ENCODE data around the gene TOM1L2.
"Not testable (repeated sequence)": the region's sequence is repeated elsewhere in the genome, so short reads cannot be mapped to it uniquely, and the experiment has no call there.

The TOM1L2 gene

DNA sequence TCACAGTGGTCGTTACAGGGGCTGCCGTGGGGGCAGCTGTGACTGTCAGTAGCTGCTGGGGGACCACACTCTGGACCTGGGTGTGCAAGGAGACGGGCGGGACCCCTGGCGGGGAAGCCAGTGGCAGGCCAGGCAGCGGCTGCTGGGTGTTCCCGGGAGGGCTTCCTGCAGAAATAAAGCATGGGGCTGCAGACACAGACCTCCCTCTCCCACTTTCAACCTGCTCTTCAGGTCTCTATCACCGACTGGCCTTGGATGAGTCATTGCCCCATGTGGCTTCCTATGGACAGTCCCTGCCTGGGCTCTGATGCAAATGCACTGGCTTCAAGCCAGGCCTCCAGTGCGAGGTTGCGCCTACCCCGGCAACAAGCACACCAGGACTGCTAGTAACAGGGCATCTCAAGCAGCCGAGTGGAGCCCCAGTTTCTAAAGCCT lies 152.6 kb downstream of the TOM1L2 start:
- peak; percentile 57 to 73 (median 70) for DNase-seq (ENCODE audit: low read depth in 3 of 3)

- DNase-seq (ENCODE audit: low read depth in 3 of 3) = no peak
These were observed 153.1 kb downstream of the TOM1L2 start for GRCh38 chr17:17819111-17819510.

DNA sequence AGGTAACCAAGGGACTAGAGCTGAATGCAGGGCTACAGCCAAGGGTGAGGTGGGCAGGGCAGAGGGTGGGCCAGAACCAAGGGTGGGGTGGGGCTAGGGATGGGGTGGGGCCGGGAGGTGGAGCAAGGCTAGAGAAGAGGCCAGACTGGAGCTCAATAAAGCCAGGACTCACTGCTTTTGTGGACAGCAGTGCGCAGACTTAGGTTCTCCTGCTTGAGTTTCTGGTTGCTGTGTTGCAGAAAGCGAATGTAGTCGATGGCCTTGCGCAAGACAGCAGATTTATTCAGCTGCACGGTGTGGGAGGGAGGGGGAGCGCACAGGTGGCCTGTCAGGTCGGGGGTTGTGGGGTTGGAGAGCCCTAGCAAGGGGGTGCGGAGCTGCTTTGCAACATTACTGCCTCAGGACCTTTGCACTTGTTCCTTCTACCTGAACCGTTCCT lies 154.1 kb downstream of the TOM1L2 start:
- DNase-seq (ENCODE audit: low read depth in 3 of 3) = no peak

- no peak for DNase-seq (ENCODE audit: low read depth in 3 of 3)
These were observed 154.7 kb downstream of the TOM1L2 start for GRCh38 chr17:17817552-17817947.

DNA sequence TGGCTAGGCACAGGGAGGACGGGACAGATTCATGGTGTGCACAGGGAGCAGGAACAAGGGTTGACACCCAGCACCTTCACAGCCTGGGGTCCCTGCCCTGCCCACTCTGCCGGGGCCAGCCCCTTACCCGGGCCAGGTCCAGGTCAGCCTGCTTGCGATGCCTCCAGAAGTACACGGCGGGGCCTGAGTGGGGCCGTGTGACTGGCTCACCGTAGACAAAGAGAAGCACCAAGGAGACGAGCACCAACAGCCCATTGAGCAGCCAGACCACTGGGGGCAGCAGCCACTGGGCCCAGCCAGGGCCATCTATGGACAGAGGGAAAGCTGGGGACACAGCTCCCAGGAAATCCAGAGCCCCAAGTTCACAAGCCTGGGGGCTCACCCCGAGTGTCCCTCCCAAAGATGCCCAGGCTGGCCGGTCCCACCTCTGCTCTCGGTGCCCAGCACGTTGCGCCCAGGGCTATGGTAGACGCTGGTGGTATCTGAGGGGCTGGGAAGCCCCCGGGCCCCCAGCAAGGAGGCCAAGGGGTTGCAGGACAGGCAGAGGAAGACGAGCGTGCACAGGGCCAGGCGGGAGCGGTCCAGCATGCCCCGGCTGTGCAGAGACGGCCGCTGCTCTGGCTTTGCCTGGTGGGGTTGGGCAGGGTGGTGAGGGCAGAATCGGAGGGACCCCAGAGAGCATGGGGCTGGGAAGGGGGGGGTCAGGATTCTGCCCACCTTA lies 155.2 kb downstream of the TOM1L2 start:
- DNase-seq (ENCODE audit: low read depth in 3 of 3) = no peak

GRCh38 chr17:17816240-17816814 lies 155.9 kb downstream of the TOM1L2 start:
- no peak for DNase-seq (ENCODE audit: low read depth in 3 of 3)

DNA sequence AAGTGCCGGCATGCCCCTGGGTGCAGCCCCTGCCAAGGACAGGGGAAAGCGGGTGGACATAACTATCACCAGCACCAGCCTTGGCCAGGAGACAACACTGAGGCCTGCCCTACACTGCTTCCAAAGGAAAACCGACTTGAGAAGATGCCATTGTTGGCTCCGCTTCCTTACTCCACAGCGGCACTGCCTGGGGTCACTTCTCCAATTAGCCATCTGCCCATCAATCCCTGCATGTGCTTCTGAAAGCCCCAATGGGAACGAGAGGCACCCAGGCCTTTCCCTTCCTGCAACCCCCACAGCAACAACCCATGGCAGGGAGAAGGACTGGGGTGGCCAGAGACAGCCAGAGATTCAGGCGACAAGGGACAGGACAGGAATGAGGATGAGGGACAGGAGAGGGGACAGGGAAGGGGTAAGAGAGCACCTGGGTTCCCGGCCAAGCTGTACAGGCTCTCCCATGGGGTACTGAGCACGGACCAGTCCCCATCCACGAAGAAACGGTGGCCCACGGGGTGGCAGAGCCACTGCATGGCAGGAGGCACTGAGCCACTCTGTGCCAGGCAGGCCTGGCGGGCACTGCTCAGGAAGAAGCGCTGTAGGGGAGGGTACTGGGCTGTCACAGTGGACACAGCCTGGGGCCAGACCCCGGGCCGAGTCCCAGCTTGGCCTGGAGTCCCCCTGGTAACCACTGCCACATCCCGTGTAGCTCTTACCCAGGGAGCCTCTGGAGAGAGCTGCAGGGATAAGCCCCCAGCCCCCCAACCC lies 156.6 kb downstream of the TOM1L2 start:
- no peak for DNase-seq (ENCODE audit: low read depth in 3 of 3)

DNA sequence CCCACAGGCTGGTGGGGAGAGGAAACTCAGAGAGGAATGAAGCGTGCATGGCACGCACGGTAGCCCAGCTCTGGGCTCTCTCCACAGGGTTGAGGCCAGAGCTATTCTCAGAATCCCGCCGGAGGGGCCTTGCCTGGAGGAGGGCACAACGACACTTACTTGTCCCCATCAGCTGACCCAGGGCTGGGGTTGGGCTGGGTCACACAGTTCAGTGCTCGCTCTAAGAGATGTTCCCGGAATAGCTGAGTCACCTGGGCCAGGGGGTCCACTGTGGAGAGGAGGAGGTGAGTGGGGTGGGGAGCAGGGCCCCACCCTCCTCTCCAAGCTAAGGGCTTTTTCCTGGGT lies 157.2 kb downstream of the TOM1L2 start:
- DNase-seq (ENCODE audit: low read depth in 3 of 3) = no peak

GRCh38 chr17:17814162-17815061 lies 157.8 kb downstream of the TOM1L2 start:
- no peak for DNase-seq (ENCODE audit: low read depth in 3 of 3)

- no peak for DNase-seq (ENCODE audit: low read depth in 3 of 3)
These were observed 158.5 kb downstream of the TOM1L2 start for GRCh38 chr17:17813725-17814095.

- no peak for DNase-seq (ENCODE audit: low read depth in 3 of 3)
These were observed 159.0 kb downstream of the TOM1L2 start for GRCh38 chr17:17813055-17813724.

DNA sequence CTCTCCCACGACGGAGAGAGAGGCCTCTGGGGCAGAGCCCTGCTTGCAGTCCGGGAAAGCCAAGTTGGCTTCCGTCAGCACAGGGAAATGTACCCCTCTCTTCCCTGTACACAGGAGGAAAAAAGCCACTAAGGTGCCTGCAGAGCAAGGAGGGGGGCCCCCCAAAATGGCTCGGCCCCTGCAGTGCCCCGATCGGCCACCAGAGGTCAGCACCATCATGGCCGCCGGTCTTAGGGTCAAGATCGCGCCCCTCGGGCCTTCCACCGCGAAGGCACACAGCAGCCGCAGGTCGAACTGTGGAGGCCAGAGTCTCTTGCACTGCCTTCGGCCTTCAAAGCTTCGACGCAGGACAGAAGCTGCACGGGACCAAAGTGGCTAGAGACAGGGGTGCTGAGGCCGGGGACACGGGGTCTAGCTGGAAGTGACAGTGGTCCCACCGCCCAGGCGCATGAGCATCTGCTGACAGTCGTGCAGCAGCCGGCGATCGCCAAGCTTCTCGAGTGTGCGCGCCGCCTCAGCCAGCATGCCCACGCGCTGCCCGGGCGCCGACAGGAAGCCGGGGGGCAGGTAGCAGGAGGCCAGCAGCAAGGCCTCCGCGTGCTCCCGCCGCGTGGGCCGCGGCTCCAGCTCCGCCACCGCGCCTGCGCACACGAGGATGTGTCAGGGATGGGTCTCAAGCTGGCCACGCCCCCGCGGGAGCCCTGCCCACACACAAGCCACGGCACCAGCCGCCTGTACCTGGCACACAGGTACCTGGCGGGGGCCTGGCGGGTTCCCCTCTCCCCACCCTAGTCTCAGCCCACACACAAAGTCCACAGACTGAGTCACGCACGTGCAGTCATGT lies 159.8 kb downstream of the TOM1L2 start:
- DNase-seq (ENCODE audit: low read depth in 3 of 3) = peak in 1 of 3 donors; percentile 50

DNA sequence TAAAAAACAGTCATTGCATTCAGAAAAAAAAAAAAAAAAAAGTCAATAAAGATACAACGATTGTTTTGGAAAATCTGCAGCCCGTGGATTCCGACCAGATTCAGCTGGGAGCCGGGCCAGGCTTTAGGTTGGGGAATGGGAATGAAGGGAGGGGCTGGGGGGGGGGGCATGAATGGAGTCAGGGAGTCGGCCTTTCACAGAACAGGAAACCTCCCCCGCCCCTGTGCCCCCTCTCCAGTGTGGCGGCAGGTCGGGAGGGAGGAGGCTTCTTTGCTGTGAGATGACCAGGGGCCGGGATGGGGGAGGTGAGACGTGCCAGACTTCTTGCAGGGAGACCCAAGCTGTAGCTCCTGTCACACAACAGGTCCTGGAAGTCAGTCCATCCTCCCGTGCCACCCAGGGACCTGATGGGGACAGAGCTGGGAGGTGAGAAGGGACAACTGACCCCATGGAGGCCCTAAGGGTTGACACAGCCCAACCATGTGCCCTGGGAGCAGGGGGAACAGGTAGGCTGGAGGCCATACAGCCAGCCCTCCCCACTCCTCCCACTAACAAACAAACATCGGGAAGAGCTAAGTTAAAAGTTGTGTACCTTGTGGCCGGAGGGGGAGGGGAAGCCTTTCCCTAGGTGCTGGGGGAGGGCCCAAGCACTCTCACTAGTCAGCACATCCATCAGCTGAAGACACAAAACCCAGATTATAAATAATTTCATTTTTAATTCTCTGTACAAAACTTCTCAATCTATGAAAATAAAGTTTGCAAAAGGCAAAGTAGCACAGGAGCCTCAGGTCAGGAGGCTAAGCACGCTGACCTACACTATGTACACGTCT lies 160.6 kb downstream of the TOM1L2 start:
- DNase-seq (ENCODE audit: low read depth in 3 of 3) = no peak

GRCh38 chr17:17810895-17811248 lies 161.3 kb downstream of the TOM1L2 start:
- DNase-seq (ENCODE audit: low read depth in 3 of 3) = no peak

GRCh38 chr17:17810084-17810894 lies 161.9 kb downstream of the TOM1L2 start:
- DNase-seq (ENCODE audit: low read depth in 3 of 3) = no peak

- no peak for DNase-seq (ENCODE audit: low read depth in 3 of 3)
These were observed 162.6 kb downstream of the TOM1L2 start for GRCh38 chr17:17809531-17810083.

DNA sequence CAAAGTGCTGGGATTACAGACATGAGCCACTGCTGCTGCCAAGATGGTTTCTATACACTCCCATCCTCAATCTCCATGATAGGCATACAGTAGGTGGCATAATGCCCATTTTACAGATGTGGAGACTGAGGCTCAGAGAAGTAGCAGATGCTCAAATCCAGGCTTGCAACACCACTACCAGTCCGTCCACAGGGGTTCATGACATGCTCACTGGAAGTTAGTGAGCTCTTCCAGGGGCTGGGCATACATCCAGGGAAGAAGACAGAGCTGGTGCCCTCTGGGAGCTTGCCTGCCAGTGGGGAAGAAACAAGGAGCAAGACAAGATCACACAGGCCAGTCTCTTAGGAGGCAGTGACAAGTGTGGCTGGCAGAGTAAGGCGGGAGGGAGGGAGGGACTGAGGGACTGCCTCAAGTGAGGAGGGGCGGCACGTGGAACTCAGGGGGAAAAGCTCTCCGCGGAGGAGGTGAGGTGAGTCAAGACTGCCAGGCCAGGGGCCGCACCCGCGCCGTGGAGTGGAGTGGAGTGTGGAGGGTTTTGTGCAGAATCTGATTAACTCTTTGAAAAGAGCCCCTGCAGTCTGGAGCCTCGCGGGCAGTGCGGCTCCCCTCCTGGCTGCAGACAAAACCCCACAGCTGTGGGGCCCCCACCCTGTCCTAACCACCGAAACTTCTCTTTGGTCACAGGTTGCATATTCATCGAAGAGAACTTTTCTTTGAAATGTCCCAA lies 163.3 kb downstream of the TOM1L2 start:
- no peak for DNase-seq (ENCODE audit: low read depth in 3 of 3)

DNA sequence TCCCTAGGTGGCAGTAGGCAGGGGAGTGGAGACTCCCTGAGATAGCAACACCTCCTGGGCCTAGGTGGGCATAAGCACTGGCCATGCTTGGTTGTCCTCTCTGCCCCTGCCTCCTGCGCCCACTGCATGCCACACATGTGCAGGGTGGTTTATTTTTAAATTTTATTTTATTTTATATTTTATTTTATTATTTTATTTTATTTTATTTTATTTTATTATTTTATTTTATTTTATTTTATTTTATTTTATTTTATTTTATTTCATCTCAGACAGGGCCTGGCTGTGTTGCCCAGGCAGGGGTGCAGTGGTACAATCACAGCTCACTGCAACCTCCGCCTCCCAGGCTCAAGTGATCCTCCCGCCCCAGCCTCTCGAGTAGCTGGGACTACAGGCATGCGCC lies 164.0 kb downstream of the TOM1L2 start:
- DNase-seq (ENCODE audit: low read depth in 3 of 3) = not testable (repeated sequence)
